Lower leg skin (tissue), 3 donors: ENCODE measurements around the gene SPDYE1.

Source experiments
- CTCF ChIP-seq, 3 donors: fragments of 450-650 bp; IDR thresholded peaks; one replicate each; pipeline ENCODE4 v1.5.1; 2016; ENCODE audit warnings: antibody characterized with exemption in 3 of 3, mild to moderate bottlenecking in 3 of 3, moderate library complexity in 2 of 3
- POLR2A ChIP-seq, 2 donors: fragments of 450-650 bp; IDR thresholded peaks; one replicate each; pipeline ENCODE4 v1.6.1; 2016 to 2017; ENCODE audit warnings: antibody characterized with exemption in 2 of 2, mild to moderate bottlenecking in 1 of 2, moderate library complexity in 1 of 2

- TF ChIP-seq CTCF (IDR thresholded peaks at IDR 0.05) (no peak), POLR2A (IDR thresholded peaks at IDR 0.05) (no peak)
Measured at GRCh38 chr7:43952028-43952427, 45.7 kb upstream of the SPDYE1 start.
